ENCODE data around the gene GTF3C1. TPM values are rescaled to one million over a fixed set of nuclear protein-coding genes. Genes with fewer than 3 reads are reported as not detected.

GTF3C1 gene
- total and polyA plus RNA-seq, 2 of the 13 experiments (the other 11 are each of a cell fraction or from before 2014, with no cell fraction given) = 29.2 to 72.7 TPM

- H2AFZ ChIP-seq (ENCODE audit: low read length) = no peak overlapping the region
- H3K79me2 ChIP-seq (ENCODE audit: insufficient read depth, low read length) = no peaks in the 10 kb centered on the region
- H3K4me2 ChIP-seq (ENCODE audit: low read depth, low read length) = no peak overlapping the region
- no peak for DNase-seq (ENCODE audit: low spot score)
- no peak overlapping the region for H3K4me3 ChIP-seq (replicated peaks in 1 of 3; ENCODE audit: insufficient read depth in 1 of 3, low read depth in 2 of 3, low read length in 3 of 3)
- in situ Hi-C loops (cut with HindIII; ENCODE audit: extremely low pct_ligation_motif_present, low pct_unique_long_range_greater_than_20kb) = no loop called here
- no TSS peak for BruUV-seq (replicated peaks)
- POLR2A ChIA-PET = no interaction called here
- no peaks in the 10 kb centered on the region for H3K36me3 ChIP-seq (replicated peaks in 1 of 2; ENCODE audit: control insufficient read depth in 1 of 2, insufficient read depth in 2 of 2, low read length in 2 of 2)
- H3K27me3 ChIP-seq (ENCODE audit: control insufficient read depth in 1 of 2, insufficient read depth in 2 of 2, low read length in 2 of 2) = peaks cover 0 to 10% of the 10 kb centered on the region in 2 experiments; a peak in 4 of 5 replicates
- H3K9me3 ChIP-seq (ENCODE audit: low read length) = no peaks in the 10 kb centered on the region
- CTCF ChIA-PET (ENCODE audit: low intra/inter-chr PET ratio, low total read pairs) = no interaction called here
- WGBS (ENCODE audit: low lambda C conversion rate) = 62% methylated on average over 16 of the region's 16 CpGs
- no peaks in the 10 kb centered on the region for H3K4me1 ChIP-seq (ENCODE audit: insufficient read depth, low read length)
- no peak for ATAC-seq
- intact Hi-C loops (cut with micrococcal nuclease; ENCODE audit: unreplicated experiment) = no loop called here
- H3K9ac ChIP-seq (ENCODE audit: insufficient read depth, low read depth, low read length) = no peak overlapping the region
- H3K27ac ChIP-seq (ENCODE audit: extremely low read length, insufficient read depth, low read length) = no peak overlapping the region
- H4K20me1 ChIP-seq (ENCODE audit: insufficient read depth, low read length) = no peaks in the 10 kb centered on the region
- FAIRE-seq = no peak
- TF ChIP-seq ZNF354B (CRISPR knock-in tag; IDR thresholded peaks at IDR 0.05) (no peak), SP2 (CRISPR knock-in tag; IDR thresholded peaks at IDR 0.05) (no peak), CHD4 (IDR thresholded peaks at IDR 0.05; ENCODE audit: borderline replicate concordance, low read length) (0 out of 2 replicates have a peak, but pooled peaks have one; percentile 49), ARNT (IDR thresholded peaks at IDR 0.05) (no peak), ATF1 (CRISPR knock-in tag; IDR thresholded peaks at IDR 0.05) (no peak), YEATS4 (CRISPR knock-in tag; IDR thresholded peaks at IDR 0.05; ENCODE audit: borderline replicate concordance) (no peak), CEBPB (IDR thresholded peaks at IDR 0.05; ENCODE audit: borderline replicate concordance, low read depth, low read length) (no peak), GLMP (CRISPR knock-in tag; IDR thresholded peaks at IDR 0.05; ENCODE audit: borderline replicate concordance) (no peak), ATF2 (CRISPR knock-in tag; IDR thresholded peaks at IDR 0.05) (no peak), ZMYM3 (CRISPR knock-in tag; IDR thresholded peaks at IDR 0.05) (peak; percentile 67; the same call in 1 of the 2 replicates), NFAT5 (CRISPR knock-in tag; IDR thresholded peaks at IDR 0.05) (no peak), ZNF768 (CRISPR knock-in tag; IDR thresholded peaks at IDR 0.05) (peak; percentile 88), ZNF207 (IDR thresholded peaks at IDR 0.05; ENCODE audit: borderline replicate concordance) (no peak), JUN (CRISPR knock-in tag; IDR thresholded peaks at IDR 0.05) (no peak)
Measured at GRCh38 chr16:27434141-27435051, 115.3 kb downstream of the GTF3C1 start.

Measured in HepG2 (cell line).